ENCODE measurements around the gene HMCES.

- TF ChIP-seq CTCF (IDR thresholded peaks at IDR 0.05) (no peak), POLR2A (IDR thresholded peaks at IDR 0.05) (no peak)
Observed at GRCh38 chr3:129347458-129347845, 68.8 kb downstream of the HMCES start.

Measured in right lobe of liver (tissue), 4 donors.